Measurements from ENCODE around the gene IZUMO4.

The IZUMO4 gene

DNA sequence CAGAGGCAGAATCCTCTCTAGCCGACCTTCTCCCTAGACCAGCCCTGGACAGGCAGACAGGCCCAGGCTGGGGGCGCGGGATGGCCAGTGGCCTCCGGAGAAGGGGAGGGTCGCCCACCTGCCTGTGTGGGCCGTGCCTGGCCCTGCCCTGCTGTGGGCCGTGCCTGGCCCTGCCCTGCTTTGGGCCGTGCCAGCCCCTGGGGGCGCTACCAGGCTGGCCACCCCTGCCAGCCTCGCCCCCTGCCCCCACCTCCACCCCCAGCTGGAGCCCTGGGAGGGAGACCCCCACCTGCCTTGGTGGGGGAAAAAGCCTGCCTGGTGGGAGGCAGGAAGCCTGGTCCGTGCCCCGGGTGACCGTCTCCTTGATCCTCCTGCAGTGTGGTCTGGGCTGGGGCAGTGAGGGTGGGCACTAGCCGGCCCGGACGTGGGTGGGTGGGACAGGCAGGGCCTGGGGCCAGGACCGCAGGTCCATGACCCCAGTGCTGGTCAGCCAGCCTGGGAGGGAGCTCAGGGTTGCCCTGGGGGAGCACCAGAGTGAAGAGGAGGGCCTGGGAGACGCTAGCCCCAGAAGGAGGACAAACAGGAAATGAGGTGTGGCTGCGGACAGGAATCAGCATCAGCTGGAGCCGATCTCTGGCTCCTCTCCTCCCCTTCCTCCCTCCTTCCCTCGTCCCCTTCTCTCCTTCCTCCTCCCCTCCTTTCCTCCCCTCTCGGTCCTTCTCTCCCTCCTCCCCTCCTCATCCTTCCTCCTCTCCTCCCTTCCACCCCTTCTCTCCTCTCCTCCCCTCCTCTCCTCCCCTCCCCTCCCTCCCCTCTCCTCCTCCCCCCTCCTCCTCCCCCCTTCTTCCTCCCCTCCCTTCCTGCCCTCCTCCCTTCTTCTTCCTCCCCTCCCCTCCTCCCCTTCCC lies 40.5 kb upstream of the IZUMO4 start:
- Mint-ChIP-seq H3K36me3 (ENCODE audit: low read depth) (no peaks in the 10 kb centered on the region), H3K4me3 (peak overlapping the region; percentile 52), H3K9me3 (no peaks in the 10 kb centered on the region), H3K4me1 (ENCODE audit: low read depth) (peaks cover 70% of the 10 kb centered on the region), H3K27ac (peak overlapping the region; percentile 78), H3K27me3 (no peaks in the 10 kb centered on the region)

DNA sequence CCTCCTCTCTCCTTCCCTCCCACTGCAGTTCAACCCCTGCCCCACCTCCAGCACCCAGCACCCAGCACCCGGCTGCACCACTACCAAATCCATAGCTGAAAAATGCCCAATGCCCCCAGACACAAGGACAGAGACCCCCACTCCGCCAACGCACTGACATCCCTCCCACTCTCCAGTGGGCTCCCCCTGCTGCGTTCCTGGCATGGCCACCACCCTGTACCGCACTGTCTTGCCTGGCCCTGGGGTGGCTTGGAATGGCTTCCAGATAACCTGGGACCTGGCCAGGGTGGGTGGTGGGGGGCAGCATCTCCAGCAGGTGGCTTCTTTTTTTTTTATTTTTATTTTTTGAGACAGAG lies 39.9 kb upstream of the IZUMO4 start:
- H3K9me3 Mint-ChIP-seq, result no peaks in the 10 kb centered on the region
- H3K36me3 Mint-ChIP-seq (ENCODE audit: low read depth), result no peaks in the 10 kb centered on the region
- H3K4me3 Mint-ChIP-seq, result no peak overlapping the region
- H3K27me3 Mint-ChIP-seq, result no peaks in the 10 kb centered on the region
- H3K4me1 Mint-ChIP-seq (ENCODE audit: low read depth), result peaks cover 65% of the 10 kb centered on the region
- H3K27ac Mint-ChIP-seq, result no peak overlapping the region

DNA sequence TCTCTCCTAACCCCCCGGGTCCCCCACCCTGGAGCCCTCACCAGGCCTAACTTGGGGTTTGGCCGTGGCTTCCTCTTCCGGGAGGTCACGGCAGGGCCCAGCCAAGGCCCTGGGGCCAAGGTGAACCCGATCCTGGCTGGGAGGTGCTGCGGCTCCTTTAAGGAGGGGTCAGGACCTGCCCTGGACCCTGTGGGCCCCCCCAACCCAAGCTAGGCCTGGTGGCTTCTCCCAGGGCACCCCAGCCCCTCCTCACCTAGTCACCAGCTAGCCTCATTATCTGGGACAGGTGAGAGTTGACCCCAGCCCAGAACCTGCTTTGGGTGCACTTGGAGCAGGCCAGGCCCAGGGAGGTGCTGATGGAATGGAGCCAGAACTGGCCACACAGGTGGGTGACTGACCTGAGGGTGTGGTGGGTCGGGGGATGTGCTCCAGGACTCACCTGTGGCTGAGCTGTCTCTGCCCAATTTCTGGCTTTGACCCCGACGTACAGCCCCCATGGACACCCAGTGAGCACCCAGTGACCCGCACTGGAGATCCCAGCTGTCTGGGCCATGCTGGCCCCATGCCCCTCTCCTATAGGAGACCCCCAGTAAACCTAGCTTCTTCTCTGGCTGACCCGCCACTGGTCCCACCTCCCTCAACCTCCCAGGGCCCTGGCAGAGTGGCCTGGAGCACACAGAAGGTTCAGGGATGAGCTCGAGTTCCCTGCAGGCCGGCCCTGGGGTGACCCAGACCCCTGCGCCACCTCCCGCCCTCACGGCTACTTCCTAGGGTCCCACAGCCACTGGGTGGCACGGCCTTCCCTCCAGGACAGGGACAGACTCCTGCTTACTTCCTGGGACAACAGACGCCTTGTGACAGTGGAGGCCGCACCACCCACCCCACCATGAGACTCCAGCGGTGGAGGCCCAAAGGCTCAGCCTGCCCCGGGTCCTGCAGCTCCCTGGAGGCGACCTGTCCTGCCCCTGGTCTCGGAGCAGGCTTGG lies 38.9 kb upstream of the IZUMO4 start:
- Mint-ChIP-seq H3K27me3 (no peaks in the 10 kb centered on the region), H3K4me1 (ENCODE audit: low read depth) (peaks cover 64% of the 10 kb centered on the region), H3K27ac (no peak overlapping the region), H3K4me3 (no peak overlapping the region), H3K36me3 (ENCODE audit: low read depth) (no peaks in the 10 kb centered on the region), H3K9me3 (no peaks in the 10 kb centered on the region)

DNA sequence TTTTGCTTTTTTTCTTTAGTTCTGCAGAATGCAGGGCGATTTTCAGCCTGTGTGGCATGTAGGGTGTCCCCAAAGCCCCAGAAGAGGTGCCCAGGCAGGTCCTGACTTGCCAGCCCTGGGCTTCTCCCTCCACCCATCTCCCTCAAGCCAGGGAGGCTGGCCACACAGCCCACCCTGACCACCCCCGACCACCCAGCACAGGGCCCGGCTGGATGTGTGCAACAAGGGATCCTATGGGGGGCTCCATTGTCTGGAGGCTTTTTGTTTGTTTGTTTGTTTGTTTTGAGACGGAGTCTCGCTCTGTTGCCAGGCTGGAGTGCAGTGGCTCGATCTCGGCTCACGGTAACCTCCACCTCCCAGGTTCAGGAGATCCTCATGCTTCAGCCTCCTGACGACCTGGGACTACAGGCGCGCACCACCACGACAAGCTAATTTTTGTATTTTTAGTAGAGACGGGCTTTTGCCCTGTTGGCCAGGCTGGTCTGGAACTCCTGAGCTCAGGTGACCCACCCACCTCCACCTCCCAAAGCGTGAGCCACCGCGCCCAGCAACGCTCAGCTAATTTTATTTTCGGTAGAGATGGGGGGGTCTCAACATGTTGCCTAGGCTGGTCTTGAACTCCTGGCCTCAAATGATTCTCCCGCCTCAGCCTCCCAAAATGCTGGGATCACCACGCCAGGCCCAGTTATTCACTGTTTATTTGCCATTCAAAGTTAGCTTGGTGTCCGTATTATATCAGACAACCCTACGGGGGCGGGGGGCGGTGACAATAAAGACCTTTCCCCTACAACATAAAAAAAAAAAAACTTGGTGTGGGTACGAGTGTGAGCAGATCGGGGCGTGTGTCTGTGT lies 37.9 kb upstream of the IZUMO4 start:
- Mint-ChIP-seq H3K4me1 (ENCODE audit: low read depth) (peaks cover 56% of the 10 kb centered on the region), H3K27ac (peak overlapping the region; percentile 48), H3K27me3 (no peaks in the 10 kb centered on the region), H3K9me3 (no peaks in the 10 kb centered on the region), H3K4me3 (no peak overlapping the region), H3K36me3 (ENCODE audit: low read depth) (no peaks in the 10 kb centered on the region)

DNA sequence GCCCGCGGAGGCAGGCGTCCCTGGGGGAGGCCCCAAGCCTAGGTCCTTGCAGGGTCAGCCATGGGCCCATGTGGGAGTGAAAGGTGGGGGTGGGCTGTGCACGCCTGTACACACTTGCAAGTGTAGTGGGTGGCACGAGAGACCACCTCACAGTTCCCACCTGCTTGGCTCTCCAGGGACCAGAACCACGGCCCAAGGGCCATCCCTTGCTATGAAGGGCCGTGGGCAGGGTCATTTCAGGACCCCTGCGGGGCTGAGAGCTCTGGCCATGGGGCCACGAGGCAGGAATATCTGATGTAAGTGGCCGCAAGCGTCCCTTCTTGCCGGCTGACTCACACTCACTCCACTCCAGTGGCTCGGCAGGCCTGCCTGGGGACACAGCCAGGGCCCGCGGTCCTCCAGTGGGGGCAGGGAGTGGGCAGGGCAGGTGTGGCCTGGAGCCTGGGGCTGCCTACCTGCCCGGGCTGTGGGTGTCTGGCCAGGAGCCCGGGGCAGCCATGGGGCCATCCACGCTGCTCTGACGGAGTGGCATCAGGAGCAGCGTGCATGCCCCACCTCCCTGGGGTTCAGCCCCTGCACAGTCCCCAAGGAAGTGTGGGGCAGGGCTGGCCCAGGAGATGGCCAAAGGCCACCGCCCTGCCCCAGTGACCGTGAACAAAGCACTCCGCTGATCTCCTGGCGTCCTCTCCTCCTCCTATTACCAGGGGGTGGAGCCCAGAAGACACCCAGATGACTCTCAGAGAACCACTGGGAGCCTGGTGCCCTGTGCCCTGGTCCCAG lies 37.1 kb upstream of the IZUMO4 start:
- H3K4me1 Mint-ChIP-seq (ENCODE audit: low read depth), result peaks cover 55% of the 10 kb centered on the region
- H3K4me3 Mint-ChIP-seq, result peak overlapping the region; percentile 87
- no peaks in the 10 kb centered on the region for H3K27me3 Mint-ChIP-seq
- no peaks in the 10 kb centered on the region for H3K36me3 Mint-ChIP-seq (ENCODE audit: low read depth)
- H3K9me3 Mint-ChIP-seq, result no peaks in the 10 kb centered on the region
- H3K27ac Mint-ChIP-seq, result peak overlapping the region; percentile 97

DNA sequence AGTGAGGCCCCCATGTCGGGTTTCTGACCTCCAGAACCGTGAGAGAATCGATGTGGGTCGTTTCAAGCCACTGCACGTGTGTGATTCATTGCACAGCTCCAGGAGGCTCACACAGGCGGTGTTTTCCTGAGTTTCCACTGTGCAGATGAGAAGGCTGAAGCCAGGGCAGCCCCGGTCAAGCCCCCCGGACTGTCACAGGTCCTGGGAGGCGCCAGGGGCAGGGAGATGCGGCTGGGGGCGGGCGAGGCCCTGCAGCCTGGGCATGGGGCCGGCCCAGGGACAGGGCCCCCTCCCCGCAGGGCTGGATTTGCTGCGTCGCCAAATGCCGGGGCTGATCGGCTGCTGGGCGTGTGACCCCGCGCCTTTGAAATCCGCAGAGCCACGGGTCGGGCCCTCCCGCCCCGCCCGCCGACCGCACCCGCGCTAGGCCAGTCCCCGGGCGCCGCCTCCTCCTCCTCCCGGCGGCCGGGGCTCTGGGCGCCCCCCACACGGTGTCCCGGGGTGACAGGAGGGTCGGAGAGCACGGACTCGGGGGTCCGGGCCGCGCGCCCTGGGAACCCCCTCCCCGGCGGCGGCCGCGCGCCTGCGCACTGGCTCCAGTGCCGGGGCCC lies 35.7 kb upstream of the IZUMO4 start:
- no peaks in the 10 kb centered on the region for H3K27me3 Mint-ChIP-seq
- H3K9me3 Mint-ChIP-seq, result no peaks in the 10 kb centered on the region
- peak overlapping the region; percentile 97 for H3K27ac Mint-ChIP-seq
- H3K36me3 Mint-ChIP-seq (ENCODE audit: low read depth), result no peaks in the 10 kb centered on the region
- H3K4me3 Mint-ChIP-seq, result peak overlapping the region; percentile 87
- H3K4me1 Mint-ChIP-seq (ENCODE audit: low read depth), result peaks cover 43% of the 10 kb centered on the region

DNA sequence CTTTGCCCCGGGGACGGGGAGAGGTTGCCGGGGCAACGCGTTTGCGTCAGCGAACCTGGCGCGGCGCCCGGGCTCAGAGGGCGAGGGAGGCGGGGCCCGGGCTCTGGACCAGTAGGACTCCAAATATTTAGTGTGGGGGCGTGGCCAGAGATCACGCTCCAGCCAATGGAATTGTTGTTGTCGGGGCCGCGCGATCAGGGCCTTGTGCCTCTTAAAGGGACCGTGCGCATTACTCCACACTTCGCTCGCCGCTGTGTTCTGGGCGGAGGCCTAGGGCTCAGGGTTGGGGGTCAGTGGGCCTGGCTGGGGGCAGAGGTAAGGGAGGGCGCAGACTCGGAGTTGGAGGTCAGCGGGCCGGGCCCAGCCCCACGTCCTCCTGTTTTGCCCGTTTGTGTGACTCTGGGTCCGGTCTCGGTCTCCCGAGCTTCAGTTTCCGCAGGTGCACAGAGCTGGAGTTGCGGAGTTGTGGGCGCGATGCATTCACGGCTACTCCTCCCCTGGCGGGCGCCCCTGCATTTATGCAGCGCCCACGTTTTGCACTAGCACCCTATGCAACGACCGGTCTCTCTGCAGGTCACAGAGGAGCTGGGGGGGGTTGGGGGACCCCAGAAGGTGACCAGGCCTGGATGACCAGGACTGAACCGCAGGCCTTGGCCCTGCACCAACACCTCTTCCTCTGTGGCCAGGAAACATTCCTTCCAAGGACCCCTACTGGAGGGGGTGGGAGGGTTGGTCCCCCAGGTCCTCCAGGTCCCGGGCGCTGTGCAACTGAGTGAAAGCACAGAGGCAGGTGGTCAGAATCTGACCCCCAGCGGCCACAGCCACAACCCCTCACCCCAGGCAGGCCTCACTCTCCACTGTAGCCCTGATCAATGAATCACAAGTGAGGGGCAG lies 35.0 kb upstream of the IZUMO4 start:
- H3K27ac Mint-ChIP-seq, result peak overlapping the region; percentile 81

DNA sequence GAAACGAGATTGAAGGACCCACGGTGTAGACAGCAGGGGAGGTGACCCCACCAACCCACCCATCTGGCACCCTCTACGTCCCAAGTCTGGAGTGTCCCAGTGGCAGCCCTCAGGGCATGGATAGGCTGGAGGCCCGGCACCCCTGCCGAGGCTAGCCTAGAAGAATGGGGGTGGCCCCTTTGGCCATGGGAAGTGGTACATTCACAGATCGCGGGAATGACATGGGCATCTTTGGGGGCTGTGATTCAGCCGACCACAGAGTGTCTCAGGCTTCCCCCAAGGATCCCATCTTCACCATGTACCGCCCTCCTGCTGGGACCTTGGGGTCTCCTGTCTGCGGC lies 34.4 kb upstream of the IZUMO4 start:
- no peaks in the 10 kb centered on the region for H3K27me3 Mint-ChIP-seq
- peak overlapping the region; percentile 82 for H3K4me3 Mint-ChIP-seq
- H3K27ac Mint-ChIP-seq, result peak overlapping the region; percentile 81
- H3K36me3 Mint-ChIP-seq (ENCODE audit: low read depth), result no peaks in the 10 kb centered on the region
- H3K4me1 Mint-ChIP-seq (ENCODE audit: low read depth), result peaks cover 32% of the 10 kb centered on the region
- H3K9me3 Mint-ChIP-seq, result no peaks in the 10 kb centered on the region

More for the DNA sequence above, 35.0 kb upstream of the IZUMO4 start:
- Mint-ChIP-seq H3K4me3 (peak overlapping the region; percentile 82), H3K27me3 (no peaks in the 10 kb centered on the region), H3K9me3 (no peaks in the 10 kb centered on the region), H3K36me3 (ENCODE audit: low read depth) (no peaks in the 10 kb centered on the region), H3K4me1 (ENCODE audit: low read depth) (peaks cover 38% of the 10 kb centered on the region)

DNA sequence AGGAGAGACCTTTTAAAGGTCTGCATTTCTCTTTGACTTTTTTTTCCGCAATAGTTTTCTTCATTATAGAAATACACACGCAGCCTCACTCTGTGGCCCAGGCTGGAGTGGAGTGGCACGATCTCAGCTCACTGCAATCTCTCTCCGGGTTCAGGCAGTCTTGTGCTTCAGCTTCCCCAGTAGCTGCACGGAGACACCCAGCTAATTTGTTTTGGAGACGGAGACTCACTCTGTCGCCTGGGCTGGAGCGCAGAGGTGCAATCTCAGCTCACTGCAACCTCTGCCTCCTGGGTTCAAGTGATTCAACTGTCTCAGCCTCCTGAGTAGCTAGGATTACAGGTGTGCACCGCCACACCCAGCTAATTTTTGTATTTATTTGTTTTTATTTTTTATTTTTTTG lies 33.9 kb upstream of the IZUMO4 start:
- peaks cover 32% of the 10 kb centered on the region for H3K4me1 Mint-ChIP-seq (ENCODE audit: low read depth)
- no peaks in the 10 kb centered on the region for H3K9me3 Mint-ChIP-seq
- H3K4me3 Mint-ChIP-seq, result peak overlapping the region; percentile 82
- peak overlapping the region; percentile 81 for H3K27ac Mint-ChIP-seq
- H3K27me3 Mint-ChIP-seq, result no peaks in the 10 kb centered on the region
- H3K36me3 Mint-ChIP-seq (ENCODE audit: low read depth), result no peaks in the 10 kb centered on the region

DNA sequence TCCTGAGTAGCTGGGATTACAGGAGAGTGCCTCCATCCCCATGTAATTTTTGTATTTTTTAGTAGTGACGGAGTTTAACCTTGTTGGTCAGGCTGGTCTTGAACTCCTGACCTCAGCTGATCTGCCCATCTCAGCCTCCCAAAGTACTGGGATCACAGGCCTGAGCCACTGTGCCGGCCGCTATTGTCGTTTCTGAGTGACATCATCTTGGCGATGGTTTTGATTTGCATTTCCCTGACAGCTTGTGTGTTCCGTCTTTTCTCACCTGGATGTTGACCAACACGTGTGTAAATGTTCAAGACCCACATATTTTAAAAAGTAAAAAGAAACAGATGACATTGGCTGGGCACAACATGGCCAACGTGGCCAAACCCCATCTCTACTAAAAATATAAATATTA lies 32.9 kb upstream of the IZUMO4 start:
- H3K4me3 Mint-ChIP-seq, result peak overlapping the region; percentile 17
- no peaks in the 10 kb centered on the region for H3K27me3 Mint-ChIP-seq
- H3K36me3 Mint-ChIP-seq (ENCODE audit: low read depth), result no peaks in the 10 kb centered on the region
- H3K27ac Mint-ChIP-seq, result no peak overlapping the region
- H3K9me3 Mint-ChIP-seq, result no peaks in the 10 kb centered on the region
- H3K4me1 Mint-ChIP-seq (ENCODE audit: low read depth), result peaks cover 24% of the 10 kb centered on the region

DNA sequence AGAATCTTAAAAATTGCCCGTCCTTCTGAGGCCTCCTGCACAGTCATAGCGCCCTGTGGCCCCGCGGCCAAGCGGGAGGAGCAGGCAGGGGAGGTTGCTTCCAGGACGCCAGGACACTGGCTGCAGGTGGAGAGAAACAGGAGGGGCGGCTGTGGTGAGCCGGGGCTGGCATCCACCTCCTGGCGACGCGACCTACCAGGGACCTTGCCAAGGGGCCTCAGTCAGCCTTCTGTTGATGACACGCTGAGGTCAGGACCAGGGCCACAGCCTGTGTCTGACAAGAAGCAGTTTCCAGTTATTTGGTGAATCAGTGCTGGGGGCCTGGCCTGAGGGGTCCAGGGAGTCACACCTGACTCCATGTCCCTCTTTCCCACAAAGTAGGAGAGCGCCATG lies 32.3 kb upstream of the IZUMO4 start:
- Mint-ChIP-seq H3K9me3 (no peaks in the 10 kb centered on the region), H3K4me1 (ENCODE audit: low read depth) (peaks cover 20% of the 10 kb centered on the region), H3K4me3 (no peak overlapping the region), H3K27me3 (no peaks in the 10 kb centered on the region), H3K36me3 (ENCODE audit: low read depth) (no peaks in the 10 kb centered on the region), H3K27ac (no peak overlapping the region)

DNA sequence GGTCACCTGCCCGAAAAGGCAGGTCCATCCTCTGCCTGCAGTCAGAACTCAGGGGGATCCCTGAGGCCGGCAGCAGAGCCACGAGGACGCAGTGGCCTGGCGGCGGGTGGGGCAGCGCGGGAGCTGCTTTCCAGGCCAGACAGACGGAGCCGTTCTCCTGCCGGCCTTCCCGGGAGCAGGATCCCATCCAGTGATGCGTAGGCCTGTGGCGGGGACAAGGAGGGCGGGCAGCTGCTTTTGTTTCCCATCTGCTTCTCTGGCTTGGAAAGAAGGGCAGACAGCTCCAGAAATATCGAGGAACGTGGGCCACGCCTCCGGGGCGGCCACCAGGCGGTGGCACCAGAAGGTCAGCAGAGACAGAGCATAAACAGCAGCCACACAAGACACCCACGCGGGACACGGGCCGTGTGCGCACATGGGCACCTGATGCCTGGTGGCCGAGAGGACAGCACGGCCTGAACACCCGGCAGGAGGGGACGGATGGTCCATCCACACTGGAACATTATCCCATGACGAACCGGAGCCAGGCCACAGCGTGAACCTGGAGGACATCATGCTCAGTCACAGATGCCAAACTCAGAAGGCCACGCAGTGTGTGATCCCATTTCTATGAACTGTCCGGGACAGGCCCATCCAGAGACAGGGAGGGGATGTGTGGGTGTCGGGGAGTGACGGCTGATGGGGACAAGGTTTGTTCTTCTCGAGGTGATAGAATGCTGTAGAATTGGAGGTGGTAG lies 31.8 kb upstream of the IZUMO4 start:
- Mint-ChIP-seq H3K36me3 (ENCODE audit: low read depth) (no peaks in the 10 kb centered on the region), H3K4me1 (ENCODE audit: low read depth) (peaks cover 23% of the 10 kb centered on the region), H3K27me3 (no peaks in the 10 kb centered on the region), H3K4me3 (no peak overlapping the region), H3K27ac (no peak overlapping the region), H3K9me3 (no peaks in the 10 kb centered on the region)
